GM19455 (cell line): ENCODE results near the gene DUSP16.

Source experiments
- ATAC-seq: cut with Tn5 transposase; IDR thresholded peaks from one replicate; pipeline ENCODE4 v1.9.1; 2021; ENCODE audit not compliant: unreplicated experiment

Gene DUSP16

DNA sequence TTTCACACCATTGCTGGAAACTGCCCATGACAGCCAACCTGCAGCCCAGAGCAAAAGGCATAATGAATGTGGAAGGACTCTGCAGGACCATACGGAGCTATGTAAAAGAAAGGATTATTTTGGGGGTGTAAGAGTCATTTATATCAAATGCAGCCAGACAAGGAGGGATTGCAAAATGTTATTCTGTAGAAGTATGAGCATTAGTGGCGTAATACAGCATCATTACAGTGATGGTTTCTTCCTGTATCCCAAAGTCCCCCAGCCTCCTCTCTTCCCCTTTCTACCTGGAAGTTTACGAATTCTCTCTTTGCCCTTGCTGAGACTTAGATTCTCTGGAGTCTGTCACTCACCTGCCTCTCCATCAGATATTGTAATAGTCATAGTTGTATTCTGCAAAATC is 115.9 kb downstream of the DUSP16 start:
- no peak for ATAC-seq

DNA sequence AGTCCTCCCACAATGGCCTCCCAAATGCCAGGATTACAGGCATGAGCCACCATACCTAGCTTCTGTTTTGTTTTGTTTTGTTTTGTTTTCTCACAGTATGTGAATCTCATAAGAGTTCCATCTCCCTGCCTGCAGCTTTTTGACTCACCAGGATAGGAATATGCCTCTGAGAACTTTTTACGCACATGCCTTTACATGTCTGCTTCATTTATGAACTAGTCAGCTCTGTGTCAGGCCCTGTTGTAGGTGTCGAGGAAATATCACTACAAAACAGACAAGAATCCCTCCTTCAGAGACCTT is 116.8 kb downstream of the DUSP16 start:
- ATAC-seq = no peak

DNA sequence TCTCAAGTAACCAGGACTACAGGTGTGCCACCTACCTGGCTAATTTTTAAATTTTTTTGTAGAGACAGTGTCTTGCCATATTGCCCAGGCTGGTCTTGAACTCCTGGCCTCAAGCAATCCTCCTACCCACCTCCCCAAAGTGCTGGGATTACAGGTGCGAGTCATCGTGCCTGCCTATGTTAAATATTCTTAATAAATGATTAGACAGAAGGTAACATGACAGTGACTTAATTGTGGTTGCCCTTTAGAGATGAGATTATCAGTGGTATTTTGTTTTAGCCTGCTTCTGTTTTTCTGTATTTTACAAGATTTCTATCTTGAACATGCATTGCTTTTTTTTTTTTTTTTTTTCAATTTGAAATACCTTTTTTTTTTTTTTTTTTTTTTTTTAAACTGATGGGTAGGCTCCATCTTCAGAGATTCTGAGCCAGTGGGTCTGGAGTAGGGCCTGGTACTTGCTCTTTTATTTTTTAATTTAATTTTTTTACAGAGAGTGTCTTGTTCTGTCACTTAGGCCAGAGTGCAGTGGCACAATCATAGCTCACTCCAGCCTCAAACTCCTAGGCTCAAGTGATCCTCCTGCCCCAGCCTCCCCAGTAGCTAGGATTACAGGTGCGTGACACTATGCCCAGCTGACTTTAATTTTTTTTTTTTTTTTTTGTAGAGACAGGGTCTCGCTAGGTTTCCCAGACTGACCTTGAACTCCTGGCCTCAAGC is 117.3 kb downstream of the DUSP16 start:
- ATAC-seq = no peak

DNA sequence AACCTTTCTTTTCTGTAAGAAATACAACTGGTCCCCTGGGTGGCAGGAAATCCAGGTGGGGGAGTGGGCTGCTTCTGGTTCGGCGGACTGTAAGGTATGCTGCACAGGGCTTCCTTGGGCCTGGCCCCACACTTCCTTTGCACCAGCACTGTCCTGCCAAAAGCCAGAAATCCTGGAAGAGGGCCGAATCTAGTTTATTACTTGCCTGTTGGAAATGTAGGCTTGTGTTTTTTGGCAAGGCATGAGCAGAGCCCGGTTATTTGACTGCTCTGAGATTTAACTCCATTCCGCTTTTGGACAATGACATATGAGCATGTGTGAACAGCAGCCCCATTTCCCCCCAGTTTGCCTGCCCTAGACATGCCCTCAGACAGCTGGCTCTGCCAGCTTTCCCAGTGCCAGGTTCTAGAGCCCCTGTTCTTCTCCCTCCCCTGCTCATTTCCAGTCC is 119.2 kb downstream of the DUSP16 start:
- ATAC-seq = no peak

DNA sequence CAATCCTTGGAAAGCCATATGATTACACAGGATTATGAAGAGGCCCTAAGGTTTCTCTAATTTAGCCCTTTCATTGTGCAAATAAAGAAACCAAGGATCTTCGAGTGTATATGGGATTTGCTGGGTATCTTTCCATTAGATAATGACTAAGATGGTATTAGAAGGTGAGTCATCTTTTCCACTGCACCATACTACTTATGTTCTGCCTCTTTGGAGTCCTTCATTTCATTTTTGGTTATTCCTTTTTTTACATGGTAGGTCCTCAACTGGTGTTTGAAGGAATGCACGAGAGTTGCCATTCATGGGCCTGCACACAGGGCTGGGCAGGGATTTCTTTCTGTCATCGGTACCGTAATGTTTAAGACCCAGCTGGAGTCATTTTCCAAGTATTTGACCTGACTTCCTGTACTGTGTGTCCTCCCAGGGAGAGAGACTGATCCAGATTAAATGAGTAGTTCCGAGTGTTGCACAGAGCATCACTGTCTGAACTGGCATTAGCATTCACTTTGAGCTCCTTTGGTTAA is 120.1 kb downstream of the DUSP16 start:
- ATAC-seq = no peak

DNA sequence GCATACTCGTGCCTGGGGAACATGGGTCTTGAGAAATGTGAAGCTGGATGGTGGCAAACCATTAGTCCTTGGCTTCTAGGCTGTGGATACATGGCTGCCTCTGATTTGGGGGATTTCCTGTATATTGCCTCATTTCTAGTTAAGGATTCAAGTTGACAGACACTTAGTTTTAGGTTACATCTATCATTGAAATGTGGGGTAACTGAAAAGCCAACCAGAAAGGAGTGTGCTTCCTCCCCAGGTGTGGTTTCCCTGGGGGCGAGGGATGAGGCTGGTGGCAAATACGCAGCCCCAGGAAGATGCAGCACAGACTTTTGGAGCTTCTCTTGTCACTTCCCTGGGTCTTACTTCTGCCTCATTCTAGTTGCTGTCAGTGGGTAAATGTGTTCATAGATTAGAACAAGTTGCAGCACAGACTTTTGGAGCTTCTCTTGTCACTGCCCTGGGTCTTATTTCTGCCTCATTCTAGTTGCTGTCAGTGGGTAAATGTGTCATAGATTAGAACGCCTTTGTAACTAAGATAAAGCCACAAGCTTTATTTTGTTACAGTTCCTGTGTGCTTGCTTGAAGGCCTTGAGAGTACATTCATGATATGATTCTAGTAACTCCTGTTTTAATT is 120.7 kb downstream of the DUSP16 start:
- no peak for ATAC-seq

DNA sequence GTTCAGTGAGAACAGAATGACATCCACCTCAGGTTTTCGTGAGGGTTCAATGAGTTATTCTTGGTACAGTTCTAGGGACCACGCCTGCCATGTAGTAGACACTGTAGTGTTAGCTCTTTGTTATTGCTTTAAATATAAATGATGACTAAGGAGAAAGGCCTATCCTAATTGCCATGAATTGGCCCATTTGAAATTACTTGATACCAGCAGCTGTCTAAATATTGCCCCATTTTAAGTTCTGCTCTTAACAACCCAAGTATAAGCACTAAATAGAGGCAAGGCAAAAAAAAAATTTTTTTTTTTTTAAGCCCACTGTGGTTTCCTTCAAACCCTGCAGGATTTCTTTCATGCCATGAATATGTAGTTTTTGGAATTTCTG is 121.2 kb downstream of the DUSP16 start:
- ATAC-seq = no peak

DNA sequence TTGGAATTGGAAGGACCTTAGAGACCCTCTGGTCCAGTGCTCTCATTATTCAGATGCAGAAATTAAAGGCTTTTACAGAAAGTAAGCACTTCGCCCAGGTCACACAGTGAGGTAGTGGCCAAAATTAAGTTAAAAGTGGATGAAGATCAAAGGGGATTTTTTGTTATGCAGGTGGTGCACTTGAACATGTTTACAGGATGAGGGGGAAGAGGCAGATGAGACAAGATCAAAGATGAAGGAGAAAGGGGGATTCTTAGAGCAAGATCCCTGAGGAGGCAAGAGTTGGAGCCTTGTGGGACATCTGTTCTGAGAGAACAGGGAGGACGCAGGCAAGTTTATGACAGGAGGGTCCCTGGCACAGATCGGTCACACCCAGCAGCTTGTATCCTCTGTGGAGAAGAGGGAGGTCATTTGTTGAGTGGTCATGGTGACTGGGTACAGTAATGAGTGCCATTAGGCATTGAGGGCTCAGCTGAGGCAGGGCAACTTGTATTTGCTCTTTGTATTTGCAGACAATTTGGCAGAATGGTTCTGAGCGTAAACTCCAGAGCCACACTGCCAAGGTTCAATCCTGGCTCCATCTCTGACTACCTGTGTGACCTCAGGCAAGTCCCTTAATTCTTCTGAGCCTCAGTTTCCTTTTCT is 121.8 kb downstream of the DUSP16 start:
- no peak for ATAC-seq

DNA sequence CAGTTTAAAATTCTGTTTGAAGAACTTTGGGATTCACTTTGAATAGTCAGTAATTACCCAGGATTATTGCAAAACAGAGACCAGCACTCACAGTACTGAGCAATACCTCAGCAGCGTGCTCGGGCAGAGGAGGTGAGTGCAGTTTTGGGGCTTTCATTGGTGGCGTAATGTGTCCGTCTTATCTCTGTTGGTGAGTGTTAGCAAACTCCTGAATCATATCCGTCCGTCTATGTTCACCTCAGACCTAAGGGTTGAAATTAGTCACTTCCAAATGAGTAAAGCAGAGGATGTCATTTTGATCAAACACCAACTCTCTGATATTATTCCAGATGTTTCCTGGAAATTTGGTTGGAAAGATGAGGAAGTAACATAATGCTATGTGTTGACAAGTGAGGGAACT is 123.0 kb downstream of the DUSP16 start:
- ATAC-seq = no peak

DNA sequence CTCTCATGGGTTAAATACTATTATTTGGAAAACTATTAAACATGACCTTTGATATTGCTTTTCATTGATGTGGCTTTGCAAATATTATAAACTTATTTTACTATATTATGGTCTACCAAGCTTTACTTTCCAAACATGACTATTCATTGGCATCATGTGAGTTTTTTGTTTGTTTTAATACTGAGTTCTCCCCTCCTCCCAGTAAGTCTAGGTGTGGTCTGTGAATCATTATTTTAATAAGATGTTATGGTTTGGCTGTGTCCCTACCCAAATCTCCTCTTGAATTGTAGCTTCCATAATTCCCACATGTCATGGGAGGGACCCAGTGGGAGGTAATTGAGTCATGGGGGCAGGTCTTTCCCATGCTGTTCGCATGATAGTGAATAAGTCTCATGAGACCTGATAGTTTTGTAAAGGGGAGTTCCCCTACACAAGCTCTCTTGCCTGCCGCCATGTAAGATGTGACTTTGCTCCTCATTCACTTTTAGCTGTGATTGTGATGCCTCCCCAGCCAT is 125.8 kb downstream of the DUSP16 start:
- ATAC-seq = no peak

DNA sequence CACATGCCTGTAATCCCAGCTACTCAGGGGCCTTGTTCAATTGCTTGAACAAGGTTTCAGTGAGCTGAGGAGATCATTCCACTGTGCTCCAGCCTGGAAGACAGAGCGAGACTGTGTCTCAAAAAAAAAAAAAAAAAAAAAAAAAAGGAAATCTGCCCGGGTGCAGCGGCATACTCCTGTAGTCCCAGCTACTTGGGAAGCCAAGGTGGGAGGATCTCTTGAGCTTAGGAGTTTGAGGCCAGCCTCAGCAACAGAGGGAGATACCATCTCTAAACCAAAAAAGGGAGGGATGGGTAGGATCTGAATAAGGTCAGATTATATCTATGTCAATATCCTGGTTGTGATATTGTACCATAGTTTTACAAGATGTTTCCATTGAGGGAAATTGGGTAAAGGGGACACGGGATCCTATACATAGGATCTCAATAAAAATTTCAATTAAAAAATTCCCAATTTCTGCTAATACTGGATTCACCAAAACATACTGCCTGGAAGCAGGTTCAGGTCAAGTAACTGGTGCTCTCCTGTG is 129.4 kb downstream of the DUSP16 start:
- ATAC-seq = no peak

DNA sequence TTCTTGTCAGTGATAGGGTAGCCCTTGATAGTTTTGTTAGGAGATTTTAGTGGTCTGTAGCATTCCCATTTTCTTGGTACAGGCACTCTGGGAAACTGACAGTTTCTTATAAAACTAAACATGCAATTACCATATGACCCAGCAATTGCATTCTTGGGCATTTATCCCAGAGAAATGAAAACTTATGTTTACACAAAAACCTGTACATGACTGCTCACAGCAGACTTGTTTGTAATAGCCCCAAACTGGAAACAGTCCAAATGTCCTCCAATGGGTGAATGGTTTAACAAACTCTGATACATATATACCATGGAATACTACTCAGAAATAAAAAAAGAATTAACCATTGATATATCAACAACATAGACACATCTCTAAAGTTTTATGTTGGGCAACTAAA is 130.3 kb downstream of the DUSP16 start:
- ATAC-seq = no peak

DNA sequence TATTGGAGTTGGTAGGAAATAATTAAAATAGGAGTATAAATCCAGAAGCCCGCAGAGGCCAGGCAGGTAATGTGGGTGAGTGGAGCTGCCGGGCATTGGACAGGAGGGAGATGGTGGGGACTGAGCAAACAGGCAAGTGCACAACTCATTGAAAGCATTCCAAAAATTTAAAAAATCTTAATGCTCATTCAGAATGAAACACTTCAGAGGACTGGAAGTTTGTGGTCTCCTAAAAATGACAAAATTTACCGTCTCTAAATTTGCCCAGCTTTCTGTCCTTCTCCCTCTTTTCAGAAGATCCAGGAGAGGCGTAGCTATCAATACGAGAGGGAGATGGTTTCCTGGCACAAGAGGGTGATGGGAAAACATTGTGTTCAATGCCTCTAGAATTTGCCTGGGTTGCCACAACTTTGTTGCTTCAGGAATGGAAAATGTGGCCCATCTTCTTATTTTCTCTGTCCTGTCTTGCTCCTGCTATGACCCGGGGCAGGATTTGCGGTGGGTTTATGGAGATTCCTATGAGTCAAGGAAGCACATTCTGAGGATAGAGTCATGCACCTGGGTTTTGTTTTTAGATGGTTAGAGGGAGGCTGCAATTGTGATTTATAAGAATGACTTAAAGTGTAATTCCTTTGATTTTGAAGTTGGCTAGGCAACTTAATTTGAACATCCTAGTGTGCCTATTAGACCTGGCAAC is 133.6 kb downstream of the DUSP16 start:
- no peak for ATAC-seq

DNA sequence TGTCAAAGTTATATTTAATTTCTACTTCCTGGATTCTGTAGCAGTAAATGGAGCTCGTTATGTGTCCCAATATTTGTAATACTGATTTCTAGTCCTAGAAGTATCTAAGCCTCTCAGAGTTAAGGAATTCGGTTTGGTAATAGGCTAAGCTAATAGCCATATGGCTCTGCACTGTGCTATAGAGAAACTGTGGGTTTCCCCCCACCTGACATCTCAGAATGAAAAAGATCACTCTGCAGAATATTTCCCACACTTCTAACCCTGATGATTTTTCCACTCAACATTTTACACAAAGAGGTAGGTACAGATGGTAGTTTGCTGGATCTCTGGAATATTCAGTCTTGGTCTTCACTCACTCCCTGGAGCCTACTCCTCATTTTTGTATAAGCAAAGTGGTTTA is 134.6 kb downstream of the DUSP16 start:
- no peak for ATAC-seq

DNA sequence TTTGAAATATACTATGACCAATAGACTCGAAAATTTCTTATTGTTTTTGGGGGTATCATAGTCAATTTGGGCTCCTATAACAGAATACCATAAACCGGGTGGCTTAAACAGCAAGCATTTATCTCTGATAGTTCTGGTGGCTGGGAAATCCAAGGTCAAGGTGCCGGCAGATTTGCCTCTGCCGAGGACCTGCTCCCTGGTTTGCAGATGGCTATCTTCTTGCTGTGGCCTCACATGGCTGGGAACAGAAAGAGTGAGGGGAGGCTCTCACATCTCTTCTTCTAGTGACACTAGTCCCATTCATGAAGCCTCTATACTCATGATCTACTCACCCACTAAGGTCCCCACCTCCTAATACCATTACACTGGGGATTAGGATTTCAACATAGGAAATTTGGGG is 135.1 kb downstream of the DUSP16 start:
- no peak for ATAC-seq

DNA sequence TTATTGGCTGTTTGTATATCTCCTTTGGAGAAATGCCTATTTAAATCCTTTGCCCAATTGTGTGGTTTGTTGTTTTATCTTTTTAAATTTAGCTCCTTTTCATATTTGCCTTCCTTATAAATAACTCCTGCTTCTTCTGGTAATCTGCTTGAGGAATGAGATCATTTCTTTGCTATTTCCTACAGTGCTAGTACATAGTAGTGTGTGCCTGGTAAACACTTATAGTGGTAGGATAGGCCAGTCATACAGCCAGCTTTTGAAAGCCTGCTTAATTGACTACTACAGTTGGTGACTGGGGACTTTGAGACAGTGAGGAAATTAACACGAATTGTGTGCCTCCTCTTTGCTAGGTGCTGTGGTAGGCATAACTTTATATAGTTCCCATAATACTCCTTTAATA is 137.0 kb downstream of the DUSP16 start:
- no peak for ATAC-seq

DNA sequence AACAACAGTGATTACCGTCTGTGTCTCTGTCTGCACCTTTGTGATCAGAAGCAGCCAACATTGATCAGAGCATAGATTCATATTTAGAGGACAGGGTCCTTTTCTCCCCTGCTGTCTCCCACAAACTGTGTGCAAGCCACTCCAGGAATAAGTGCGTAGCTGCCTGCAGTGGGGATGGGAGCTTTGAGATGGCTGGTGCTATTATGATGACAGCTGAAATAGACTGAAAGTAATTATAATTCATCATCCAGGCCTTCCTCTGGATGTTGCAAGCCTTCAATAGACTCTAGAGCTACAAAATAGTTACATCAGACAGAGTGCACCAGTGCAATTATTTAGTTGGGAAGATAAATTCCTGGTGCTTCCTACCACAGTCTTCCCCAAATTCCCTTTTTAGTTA is 137.7 kb downstream of the DUSP16 start:
- no peak for ATAC-seq
